ENCODE results near the gene DDX39A. TPM values are rescaled to one million over a fixed set of nuclear protein-coding genes. Genes with fewer than 3 reads are reported as not detected.
"Not testable (repeated sequence)": the region's sequence is repeated elsewhere in the genome, so short reads cannot be mapped to it uniquely, and the experiment has no call there.

DDX39A gene
- total RNA-seq = 66.9 and 74.2 TPM in 2 replicates
- long read RNA-seq, transcript DDX39A-201 (11 exons, 1,471 nt) = major isoform, 191 of 333 reads
- long read RNA-seq, partial matches to known transcripts = 9 of 333 reads
- long read RNA-seq, other reads (novel, unspliced or antisense) = 130 of 333 reads

DNA sequence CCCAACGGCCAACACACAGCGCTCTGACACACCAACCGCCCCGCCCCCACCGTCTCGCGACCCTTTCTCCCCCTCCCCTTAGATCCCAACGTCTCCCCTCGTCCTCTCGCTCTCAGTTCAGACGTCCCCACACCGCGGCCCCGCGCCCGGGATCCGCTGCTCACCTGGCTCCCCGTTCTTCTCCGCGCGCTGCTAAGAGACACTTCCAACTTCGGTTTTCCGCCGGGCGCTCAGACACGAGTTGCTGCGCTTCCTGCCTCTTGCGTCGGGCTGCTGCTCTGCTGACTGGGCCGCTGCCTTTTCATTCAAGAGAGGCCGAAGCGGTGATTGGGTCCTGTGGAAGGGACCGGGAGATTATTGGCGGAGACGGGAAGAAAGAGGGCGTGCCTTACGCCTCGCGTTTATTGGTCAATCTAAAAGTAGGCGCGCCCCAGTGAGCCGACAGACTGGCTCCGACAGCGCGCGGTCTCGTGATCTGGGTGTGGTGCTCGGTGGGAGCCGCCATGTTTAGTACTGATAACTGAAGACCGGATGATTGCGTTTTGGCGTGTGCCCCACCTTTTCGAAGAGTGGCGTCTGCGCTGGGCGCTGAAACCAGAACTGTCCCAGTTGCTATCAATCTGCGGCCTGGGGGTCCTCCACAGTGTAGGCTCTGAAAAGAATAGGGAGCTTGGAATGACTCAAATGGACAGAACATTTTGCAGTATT lies at the start of gene DDX39A:
Gene DDX39A, minus strand, starts transcription at position 236 of the 708 bp plus-strand sequence. CDS start 6,121 bp downstream, outside the sequence.
- TF ChIP-seq, protein P1, sequence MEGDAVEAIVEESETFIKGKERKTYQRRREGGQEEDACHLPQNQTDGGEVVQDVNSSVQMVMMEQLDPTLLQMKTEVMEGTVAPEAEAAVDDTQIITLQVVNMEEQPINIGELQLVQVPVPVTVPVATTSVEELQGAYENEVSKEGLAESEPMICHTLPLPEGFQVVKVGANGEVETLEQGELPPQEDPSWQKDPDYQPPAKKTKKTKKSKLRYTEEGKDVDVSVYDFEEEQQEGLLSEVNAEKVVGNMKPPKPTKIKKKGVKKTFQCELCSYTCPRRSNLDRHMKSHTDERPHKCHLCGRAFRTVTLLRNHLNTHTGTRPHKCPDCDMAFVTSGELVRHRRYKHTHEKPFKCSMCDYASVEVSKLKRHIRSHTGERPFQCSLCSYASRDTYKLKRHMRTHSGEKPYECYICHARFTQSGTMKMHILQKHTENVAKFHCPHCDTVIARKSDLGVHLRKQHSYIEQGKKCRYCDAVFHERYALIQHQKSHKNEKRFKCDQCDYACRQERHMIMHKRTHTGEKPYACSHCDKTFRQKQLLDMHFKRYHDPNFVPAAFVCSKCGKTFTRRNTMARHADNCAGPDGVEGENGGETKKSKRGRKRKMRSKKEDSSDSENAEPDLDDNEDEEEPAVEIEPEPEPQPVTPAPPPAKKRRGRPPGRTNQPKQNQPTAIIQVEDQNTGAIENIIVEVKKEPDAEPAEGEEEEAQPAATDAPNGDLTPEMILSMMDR (IDR thresholded peaks at IDR 0.05; ENCODE audit: unreplicated experiment) = no peak
- Mint-ChIP-seq H3K36me3 (ENCODE audit: insufficient read depth) (peaks cover 4% of the 10 kb centered on the region), H3K4me1 (ENCODE audit: low read depth) (peaks cover 12% of the 10 kb centered on the region), H3K27ac (peak within 1 kb of the TSS; percentile 98), H3K9me3 (ENCODE audit: low read depth) (no peaks in the 10 kb centered on the region), H3K4me3 (ENCODE audit: low read depth) (peak within 1 kb of the TSS; percentile 93), H3K27me3 (no peaks in the 10 kb centered on the region)
- DNase-seq (ENCODE audit: low spot score, unreplicated experiment) = peak; percentile 89

DNA sequence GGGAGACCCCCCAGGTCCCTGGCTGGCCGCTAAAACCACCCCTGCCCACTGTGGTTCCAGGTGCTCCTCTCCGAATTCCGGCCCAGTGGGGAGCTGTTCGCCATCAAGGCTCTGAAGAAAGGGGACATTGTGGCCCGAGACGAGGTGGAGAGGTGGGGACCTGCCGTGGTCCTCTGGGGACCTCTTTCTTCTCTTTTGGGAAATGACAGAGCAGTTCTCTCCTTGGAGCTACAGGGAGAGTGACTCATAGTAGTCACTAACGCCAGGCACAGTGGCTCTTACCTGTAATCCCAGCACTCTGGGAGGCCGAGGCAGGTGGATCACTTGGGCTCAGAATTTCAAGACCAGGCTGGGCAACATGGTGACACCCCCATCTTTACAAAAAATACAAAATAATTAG lies 48.7 kb upstream of the DDX39A start:
- Mint-ChIP-seq H3K4me3 (ENCODE audit: low read depth) (no peak overlapping the region), H3K27ac (no peak overlapping the region), H3K9me3 (ENCODE audit: low read depth) (no peaks in the 10 kb centered on the region), H3K36me3 (ENCODE audit: insufficient read depth) (peaks cover 11% of the 10 kb centered on the region), H3K27me3 (no peaks in the 10 kb centered on the region), H3K4me1 (ENCODE audit: low read depth) (no peaks in the 10 kb centered on the region)
- no peak for DNase-seq (ENCODE audit: low spot score, unreplicated experiment)
- TF ChIP-seq, protein P1 (IDR thresholded peaks at IDR 0.05; ENCODE audit: unreplicated experiment) = no peak

DNA sequence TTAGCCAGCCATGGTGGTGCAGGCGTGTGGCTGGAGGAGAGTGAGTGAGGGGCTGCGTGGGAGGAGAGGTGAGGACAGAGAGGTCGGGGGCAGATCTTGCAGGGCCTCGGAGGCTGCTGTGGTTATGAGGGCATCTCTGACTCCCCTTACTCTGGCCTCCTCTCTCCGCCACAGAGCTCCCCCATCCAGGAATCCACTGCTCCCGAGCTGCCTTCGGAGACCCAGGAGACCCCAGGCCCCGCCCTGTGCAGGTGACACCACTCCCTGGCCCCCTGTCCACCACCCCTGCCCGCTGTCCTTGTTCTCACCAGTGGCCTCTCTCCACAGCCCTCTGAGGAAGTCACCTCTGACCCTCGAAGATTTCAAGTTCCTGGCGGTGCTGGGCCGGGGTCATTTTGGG lies 48.2 kb upstream of the DDX39A start:
- DNase-seq (ENCODE audit: low spot score, unreplicated experiment) = no peak
- H3K4me1 Mint-ChIP-seq (ENCODE audit: low read depth) = no peaks in the 10 kb centered on the region
- no peaks in the 10 kb centered on the region for H3K9me3 Mint-ChIP-seq (ENCODE audit: low read depth)
- H3K27me3 Mint-ChIP-seq = no peaks in the 10 kb centered on the region
- no peak overlapping the region for H3K4me3 Mint-ChIP-seq (ENCODE audit: low read depth)
- H3K27ac Mint-ChIP-seq = peak overlapping the region; percentile 76
- H3K36me3 Mint-ChIP-seq (ENCODE audit: insufficient read depth) = peaks cover 11% of the 10 kb centered on the region
- TF ChIP-seq, protein P1 (IDR thresholded peaks at IDR 0.05; ENCODE audit: unreplicated experiment) = no peak

DNA sequence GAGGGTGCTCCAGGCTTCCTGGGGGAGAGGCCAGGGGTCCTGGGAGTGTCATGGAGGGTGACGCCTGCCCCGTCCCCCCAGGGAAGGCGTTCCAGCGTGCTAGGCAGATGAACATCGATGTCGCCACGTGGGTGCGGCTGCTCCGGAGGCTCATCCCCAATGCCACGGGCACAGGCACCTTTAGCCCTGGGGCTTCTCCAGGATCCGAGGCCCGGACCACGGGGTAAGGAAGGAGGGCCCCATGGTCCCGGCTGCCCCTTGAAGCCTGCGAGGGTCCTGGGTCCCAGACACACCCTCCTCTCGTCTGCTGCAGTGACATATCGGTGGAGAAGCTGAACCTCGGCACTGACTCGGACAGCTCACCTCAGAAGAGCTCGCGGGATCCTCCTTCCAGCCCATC lies 44.6 kb upstream of the DDX39A start:
- no peaks in the 10 kb centered on the region for H3K9me3 Mint-ChIP-seq (ENCODE audit: low read depth)
- TF ChIP-seq, protein P1 (IDR thresholded peaks at IDR 0.05; ENCODE audit: unreplicated experiment) = no peak
- no peaks in the 10 kb centered on the region for H3K27me3 Mint-ChIP-seq
- no peak overlapping the region for H3K4me3 Mint-ChIP-seq (ENCODE audit: low read depth)
- H3K36me3 Mint-ChIP-seq (ENCODE audit: insufficient read depth) = peaks cover 14% of the 10 kb centered on the region
- DNase-seq (ENCODE audit: low spot score, unreplicated experiment) = no peak
- H3K4me1 Mint-ChIP-seq (ENCODE audit: low read depth) = no peaks in the 10 kb centered on the region
- H3K27ac Mint-ChIP-seq = no peak overlapping the region

DNA sequence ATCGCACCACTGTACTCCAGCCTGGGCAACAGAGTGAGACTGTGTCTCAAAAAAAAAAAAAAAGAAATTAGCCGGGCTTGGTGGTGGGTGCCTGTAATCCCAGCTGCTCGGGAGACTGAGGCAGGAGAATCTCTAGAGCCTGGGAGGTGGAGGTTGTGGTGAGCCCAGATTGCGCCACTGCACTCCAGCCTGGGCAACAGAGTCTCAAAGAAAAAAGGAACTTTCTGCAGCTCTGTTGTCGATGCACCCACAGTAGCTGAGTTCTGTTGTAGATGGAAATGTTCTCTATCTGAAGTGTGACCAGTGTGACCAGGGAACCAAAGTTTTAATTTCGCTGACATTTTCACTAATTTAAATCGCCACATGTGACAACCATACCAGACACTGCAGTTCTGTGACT lies 43.3 kb upstream of the DDX39A start:
- H3K4me1 Mint-ChIP-seq (ENCODE audit: low read depth); H3K9me3 Mint-ChIP-seq (ENCODE audit: low read depth); H3K27me3 Mint-ChIP-seq; H3K27ac Mint-ChIP-seq; H3K4me3 Mint-ChIP-seq (ENCODE audit: low read depth); DNase-seq (ENCODE audit: low spot score, unreplicated experiment): not testable (repeated sequence)
- H3K36me3 Mint-ChIP-seq (ENCODE audit: insufficient read depth) = peaks cover 12% of the 10 kb centered on the region

DNA sequence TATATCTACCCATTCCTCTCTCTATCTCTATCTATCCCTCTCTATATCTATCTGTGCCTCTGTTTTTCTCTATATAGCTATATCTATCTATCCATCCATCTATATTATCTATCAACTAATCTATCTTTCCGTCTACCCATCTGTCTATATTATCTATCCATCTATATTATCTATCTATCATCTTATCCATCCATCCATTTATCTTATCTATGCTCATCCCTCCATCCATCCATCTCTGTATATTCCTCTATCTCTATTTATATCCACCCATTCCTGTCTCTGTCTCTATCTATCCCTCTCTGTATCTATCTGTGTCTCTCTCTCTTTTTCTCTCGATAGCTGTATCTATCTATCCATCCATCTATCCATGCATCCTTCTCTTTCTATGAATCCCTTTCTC lies 41.8 kb upstream of the DDX39A start:
- Mint-ChIP-seq H3K4me1 (ENCODE audit: low read depth) (no peaks in the 10 kb centered on the region), H3K4me3 (ENCODE audit: low read depth) (no peak overlapping the region), H3K27ac (no peak overlapping the region), H3K27me3 (no peaks in the 10 kb centered on the region), H3K9me3 (ENCODE audit: low read depth) (no peaks in the 10 kb centered on the region), H3K36me3 (ENCODE audit: insufficient read depth) (peaks cover 13% of the 10 kb centered on the region)
- TF ChIP-seq, protein P1 (IDR thresholded peaks at IDR 0.05; ENCODE audit: unreplicated experiment) = no peak
- no peak for DNase-seq (ENCODE audit: low spot score, unreplicated experiment)

Measured in progenitor cell of endocrine pancreas (in vitro differentiated cells).